Renal cortical epithelial cell (primary cell): Measurements from ENCODE around the gene RIOK1. TPM values are rescaled to one million over a fixed set of nuclear protein-coding genes. Genes with fewer than 3 reads are reported as not detected.

Experiments
- DNase-seq: peaks from one replicate; pipeline ENCODE4 v3.0.0-alpha.2; 2011; ENCODE audit warnings: low read depth
- total RNA-seq: library from RNA; depleted of rRNA; stranded (reverse); fragments of >200 nt; gene quantifications from 2 replicates; pipeline ENCODE4 v1.2.3, GENCODE V29; 2014

The RIOK1 gene
- total RNA-seq, 1 donor from 2014 or later: 16.9 TPM

DNA sequence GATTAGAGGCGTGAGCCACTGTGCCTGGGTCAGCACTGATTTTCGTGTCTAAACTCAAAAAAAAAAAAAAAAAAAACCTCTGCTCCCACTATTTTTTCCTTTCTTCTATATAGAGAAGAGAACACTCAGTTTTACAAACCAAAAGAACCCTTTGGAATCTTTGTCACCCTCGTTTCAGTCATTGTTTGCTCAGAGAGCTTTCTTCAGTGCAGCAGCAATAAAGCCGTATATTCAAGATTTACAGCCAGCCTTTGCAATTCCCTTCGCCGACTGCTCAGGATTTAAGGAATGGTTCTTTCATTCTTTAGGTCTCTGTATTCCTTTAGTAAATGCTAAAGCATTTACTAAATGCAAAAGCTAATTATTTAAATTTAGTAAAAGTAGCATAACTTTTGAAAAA lies 20.1 kb downstream of the RIOK1 start:
- DNase-seq: no peak

DNA sequence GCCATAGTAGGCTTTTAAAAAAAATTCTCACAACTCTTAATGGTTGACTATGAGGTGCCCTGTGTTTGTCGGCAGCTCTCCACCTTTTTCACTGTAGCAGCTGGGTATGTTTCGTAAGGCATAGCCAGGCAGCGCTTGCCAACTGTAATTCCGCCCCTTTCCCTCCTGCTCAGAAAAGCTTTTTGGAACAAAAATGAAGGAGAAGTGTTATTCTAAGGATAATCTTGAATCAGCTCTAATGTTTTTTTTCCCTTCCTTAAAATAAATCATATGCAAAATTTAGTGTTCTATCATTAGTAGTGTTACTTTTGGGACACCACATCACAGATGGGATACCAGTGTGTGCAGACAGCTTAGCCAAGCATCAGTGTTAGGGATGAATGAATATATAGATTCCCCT lies 21.2 kb downstream of the RIOK1 start:
- DNase-seq: no peak

DNA sequence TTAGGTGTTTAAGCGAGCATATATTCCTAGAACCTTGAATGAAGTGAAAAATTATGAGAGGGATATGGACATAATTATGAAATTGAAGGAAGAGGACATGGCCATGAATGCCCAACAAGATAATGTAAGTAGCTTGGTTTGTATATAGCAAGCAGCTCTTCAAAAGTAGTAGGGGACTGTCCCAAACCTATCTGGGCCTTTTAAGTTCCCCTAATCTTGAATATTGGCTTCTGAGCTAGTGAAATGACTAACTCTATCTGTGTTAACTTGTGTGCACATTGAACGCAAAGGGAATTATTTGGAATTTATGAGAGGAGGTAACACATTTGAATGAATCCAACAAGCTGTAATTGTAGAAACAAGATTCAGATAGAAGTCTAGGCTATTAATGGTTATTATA lies 21.7 kb downstream of the RIOK1 start:
- DNase-seq: no peak

DNA sequence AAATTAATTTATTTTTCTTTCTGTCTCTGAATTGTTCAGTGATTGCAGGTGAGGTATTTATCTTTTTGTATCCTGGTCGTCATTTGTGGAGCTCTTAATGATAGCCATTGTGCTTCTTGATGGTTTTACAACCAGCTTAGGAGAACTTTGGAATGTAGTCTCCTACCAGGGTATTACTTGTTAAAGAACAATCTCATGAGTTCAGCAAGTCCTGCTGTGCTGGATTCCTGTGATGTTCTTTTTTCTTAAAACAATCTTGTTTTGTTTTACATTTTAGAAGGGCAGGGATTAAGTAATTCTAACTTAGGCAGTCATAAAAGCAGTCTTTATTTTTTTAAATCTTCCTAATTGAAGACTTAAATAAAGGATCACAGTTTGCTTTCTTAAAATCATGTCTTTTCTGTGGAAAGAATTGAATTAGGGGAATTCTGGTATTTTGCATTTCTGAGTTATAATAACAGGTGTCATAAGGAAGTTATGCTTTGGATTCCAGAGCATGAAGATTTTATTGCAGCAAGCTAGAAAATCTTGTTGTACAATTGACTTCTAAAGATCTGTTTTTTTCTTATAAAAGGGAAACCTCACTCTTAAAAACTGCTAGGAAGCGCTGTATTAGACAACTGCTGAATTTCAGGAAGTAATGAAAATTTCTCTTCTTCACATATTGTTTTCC lies 23.7 kb downstream of the RIOK1 start:
- no peak for DNase-seq

DNA sequence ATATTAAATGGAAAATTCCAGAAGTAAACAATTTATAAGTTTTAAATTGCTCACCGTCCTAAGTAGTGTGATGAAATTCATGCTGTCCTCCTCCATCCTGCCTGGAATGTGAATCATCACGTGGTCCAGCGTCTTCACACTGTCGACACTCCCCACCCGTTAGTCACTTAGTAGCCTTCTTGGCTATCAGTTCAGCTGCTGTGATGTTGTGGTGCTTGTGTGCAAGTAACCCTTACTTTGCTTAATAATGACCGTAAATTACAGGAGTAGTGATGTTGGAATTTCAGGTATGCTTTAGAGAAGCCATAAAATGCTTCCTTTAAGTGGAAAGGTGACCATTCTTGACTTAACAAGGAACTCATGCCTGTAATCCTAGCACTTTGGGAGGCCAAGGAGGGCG lies 25.2 kb downstream of the RIOK1 start:
- peak; percentile 81 for DNase-seq

DNA sequence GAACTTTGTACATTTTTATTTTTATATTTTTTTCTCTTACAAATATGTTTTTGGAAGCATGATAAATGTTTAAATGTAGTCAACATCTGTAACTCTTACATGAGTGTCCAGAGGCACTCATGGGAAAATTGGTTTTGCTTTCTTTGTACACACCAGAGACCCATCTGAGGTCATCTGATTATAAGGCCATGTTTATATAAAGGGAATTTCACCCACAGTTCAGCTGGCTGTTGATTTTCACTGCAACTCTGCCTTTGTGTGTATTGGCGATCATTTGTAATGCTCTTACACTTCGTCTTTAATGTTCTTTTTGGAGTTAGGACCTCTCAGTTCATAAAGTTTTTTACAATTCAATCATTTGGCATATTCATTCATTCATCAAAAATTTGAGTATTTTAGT lies 28.1 kb downstream of the RIOK1 start:
- DNase-seq: no peak

DNA sequence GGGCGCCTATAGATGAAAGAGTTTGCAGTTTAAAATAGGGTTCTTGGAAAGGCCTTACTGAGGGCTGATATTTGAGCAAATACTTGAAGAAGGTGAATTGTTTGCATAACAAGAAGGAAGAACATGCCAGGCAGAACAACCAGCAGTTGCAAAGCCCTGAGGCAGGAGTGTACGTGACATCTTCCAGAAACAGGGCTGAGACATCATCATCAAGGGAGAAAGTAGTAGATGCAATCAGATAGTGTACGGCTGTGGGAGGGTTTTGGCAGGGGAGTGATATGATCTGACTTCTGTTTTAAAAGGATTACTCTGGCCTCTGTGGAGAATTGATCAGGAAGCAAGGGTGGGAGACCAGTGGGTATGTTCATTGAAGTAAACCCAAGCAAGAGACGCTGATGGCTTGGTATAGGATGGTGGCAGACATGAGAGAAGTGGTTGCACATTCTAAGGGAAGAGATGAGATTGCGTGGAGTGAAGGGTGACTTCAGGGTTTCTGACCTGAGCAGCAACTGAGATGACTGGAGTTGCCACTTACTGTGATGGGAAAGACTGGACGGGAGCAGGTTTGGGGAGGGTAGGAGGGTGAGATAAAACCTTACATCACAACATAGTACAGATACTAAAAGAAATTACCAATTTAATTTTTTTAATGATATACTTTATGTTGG lies 28.8 kb downstream of the RIOK1 start:
- DNase-seq: peak; percentile 5

DNA sequence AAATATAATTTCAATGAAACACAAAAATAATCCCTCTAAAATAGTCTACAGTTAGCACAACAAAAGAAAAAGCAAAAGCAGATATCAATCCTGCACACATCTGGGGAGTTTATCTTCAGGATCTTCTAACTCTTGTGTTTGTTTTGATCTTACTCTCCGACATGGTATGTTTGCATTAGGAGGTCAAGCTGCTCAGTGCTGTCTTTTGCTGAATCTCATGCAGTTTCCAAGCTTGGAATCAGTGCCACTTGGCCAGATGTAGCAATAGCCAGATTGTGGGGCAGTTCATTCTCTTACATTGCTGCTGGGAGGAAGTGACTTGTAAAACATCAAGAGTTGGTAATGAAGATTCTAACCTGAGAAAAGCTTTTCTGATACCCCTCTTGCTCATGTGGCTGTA lies 29.5 kb downstream of the RIOK1 start:
- no peak for DNase-seq

DNA sequence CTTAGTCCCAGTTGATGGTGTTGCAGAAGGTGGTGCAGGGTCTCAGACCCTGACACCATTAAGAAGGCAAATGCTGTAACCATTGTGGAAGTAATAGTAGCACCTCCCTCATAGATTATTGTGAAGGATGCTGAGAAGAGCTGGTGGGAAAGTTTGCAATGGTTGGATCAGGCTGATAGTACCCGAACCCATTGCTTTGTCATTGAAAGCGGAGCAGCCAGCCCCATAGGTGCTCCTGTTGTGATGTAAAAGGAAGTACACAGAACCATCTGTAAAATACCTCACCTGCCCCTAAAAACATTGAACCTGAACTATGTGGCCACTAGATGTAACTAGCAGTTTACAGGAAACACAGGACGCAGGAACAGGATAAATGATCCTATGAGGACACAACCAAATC lies 31.5 kb downstream of the RIOK1 start:
- DNase-seq: no peak

DNA sequence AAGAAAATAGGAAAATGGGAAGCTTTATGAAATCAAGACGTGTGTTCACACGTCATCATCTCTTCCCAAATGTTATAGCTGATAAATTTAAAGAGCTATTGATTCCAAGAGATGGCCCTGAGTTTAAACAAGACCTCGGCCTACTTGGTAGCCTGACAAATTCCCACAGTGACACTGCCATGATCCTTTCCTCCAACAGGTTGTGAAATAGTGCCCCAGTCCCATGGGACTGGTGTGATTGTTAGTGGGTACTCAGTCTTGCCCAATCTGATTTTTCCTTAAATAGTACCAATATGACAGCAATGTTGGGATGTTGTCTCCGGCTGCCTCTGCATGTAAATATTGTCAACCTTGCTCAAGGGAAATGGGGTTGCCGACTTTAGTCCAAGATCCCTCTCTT lies 34.5 kb downstream of the RIOK1 start:
- no peak for DNase-seq

DNA sequence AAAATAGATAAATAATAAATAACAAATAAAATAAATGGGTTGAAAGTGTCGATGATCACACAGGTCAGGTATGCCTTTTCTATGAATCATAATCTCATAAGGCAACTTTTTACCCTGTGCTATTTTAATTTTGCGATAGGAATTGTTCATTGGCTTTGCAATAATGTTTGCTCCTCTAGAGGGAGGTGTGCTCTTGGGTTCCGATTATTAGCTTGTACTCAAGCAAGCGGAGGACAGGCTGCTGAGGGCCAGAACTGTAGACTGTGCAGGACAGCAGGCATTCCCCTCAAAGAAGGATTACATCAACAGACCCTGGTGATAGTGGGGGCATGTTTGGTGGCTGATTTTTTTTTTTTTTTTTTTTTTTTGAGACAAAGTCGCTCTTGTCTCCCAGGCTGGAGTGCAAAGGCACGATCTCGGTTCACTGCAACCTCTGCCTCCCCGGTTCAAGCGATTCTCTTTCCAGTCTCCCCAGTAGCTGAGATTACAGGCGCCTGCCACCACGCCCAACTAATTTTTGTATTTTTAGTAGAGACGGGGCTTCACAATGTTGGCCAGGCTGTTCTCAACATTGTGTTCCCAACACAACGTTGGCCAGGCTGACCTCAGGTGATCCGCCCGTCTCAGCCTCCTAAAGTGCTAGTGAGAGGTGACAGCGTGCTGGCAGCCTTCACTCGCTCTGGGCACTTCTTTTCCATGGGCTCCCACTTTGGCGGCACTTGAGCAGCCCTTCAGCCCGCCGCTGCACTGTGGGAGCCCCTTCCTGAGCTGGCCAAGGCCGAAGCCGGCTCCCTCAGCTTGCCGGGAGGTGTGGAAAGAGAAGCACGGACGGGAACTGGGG lies 35.6 kb downstream of the RIOK1 start:
- DNase-seq: peak; percentile 56

DNA sequence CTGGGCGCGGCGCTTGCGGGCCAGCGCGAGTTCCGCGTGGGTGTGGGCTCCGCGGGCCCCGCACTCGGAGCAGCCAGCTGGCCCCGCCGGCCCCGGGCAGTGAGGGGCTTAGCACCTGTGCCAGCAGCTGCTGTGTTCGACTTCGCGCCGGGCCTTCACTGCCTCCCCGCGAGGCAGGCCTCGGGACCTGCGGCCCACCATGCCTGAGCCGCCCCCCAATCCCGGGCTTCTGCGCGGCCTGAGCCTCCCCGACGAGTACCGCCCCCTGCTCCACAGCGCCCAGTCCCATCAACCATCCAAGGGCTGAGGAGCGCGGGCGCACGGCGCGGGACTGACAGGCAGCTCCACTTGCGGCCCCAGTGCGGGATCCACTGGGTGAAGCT lies 36.2 kb downstream of the RIOK1 start:
- DNase-seq: no peak

DNA sequence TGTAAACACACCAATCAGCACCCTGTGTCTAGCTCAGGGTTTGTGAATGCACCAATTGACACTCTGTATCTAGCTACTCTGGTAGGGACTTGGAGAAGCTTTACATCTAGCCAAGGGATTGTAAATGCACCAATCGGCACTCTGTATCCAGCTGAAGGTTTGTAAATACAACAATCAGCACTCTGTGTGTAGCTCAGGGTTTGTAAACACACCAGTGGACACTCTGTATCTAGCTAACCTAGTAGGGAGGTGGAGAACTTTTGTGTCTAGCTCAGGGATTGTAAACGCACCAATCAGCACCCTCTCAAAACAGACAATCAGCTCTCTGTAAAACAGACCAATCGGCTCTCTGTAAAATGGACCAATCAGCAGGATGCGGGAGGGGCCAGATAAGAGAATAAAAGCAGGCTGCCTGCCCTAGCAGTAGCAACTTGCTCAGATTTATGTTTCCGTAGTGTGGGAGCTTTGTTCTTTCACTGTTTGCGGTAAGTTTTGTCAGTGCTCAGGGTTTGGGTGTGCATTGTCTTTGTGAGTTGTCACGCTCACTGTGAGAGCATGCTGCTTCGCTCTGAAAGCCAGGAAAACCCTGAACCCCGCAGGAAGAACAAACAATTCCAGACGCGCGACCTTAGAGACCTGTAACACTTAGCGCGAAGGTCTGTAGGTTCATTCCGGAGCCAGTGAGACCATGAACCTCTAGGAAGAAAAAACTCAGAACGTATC lies 37.0 kb downstream of the RIOK1 start:
- no peak for DNase-seq

DNA sequence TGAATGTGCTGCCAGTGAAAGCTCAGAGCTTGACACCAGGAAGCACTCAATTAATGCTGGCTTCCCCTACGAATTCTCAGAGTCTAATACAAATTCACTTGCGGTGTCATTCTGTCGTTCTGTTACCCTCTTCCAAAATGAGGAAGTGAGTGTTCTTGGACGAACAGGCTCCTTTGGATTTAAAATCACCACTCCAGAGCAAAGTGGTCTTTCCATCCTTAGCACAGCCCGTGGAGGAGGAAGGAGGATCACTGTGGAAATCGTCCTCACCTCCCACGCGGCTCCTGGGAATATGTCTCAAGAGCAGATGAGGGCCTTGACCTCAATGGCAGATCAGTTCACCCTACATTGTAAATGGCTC lies 41.7 kb downstream of the RIOK1 start:
- DNase-seq: no peak

DNA sequence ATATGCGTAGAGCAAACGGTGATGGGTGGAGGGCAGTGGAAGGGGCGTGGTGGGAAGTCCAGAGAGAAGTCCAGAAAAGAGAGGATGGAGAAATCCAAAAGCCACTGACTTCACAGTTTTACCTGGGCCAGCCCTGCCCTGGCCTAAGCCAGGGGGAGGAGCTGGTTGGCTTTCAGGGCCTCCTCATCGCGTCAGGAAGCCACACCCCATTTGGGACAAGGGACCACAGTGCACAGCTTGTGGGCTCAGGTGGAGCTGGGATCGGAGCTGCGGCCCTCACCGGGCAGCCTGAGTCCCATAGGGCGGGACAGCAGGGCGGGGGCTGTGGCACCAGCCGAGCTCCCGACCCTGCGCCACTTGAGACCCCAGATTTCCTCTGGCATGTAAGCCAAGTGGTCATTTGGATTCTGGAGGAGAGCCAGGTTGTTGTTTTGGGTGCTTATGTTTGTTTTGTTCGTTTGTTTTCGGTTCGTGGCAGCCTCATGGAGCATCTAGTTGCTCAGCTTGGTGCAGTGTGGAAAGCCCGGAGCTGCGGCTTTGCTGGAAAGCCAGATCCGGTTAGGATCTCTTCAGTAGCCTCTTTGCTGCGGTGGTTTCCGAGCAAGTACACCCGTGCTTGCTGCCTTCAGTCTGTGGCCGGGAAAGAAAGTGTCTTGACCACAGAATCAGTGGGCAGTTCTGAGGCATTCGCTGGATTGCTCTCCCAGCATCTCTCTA lies 42.2 kb downstream of the RIOK1 start:
- peak; percentile 9 for DNase-seq

DNA sequence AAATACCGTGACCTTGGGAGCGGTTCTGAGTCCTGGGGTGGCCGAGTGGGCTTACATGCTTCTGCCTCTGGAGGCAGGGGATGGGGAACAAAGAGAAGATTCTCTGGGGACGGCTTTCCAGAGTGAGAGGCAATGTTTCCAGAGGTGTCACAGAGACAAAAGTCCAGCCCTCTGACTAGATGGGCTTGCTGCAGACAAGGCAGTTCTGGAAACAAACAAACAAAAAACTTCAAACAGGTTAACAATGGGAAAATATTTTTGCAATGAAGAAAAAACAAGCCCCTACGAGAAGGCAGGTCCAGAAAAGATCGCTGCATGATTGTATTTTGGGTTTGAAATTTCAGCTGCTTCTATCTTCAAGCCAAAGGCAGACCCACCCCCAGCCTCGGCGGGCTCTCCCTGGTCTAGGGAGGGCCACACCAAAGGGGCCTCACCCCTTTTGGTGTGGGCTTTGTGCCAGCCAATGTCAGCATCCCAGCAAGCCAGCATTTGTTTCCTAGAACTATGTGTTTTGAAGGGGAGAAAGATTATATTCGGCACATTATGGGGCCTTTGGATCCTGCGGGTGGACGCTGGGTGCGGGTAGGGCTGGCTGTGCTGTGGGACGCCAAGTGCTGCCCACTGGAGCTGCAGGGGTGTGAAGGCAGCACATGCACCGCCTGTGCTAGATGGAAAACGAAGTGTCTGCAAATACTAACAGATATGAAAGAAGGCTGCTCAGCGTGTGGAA lies 42.9 kb downstream of the RIOK1 start:
- DNase-seq: no peak

DNA sequence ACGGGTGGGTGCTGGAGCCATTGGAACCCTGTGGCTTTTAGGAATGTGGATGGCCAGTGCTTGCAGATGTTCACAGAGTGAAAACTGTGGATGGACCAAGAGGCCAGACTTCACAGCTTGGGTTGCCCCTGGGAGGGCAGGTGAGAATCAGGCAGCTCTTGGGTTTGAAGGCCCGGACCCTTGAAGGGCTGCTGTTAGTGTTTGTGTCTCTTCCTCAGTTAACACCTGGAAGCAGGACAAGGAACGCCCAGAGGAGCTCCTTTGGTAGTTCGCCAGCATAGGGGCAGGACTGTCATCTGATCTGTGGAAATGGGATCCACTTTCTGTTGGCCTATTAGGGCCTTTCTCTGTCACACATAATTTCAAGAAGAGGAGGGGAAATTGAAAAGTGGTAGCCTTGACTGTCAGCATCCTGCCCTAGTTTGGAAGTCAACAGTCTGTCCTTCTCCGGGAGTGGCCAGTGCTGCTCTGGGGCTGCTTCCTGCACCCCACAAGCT lies 43.6 kb downstream of the RIOK1 start:
- no peak for DNase-seq

DNA sequence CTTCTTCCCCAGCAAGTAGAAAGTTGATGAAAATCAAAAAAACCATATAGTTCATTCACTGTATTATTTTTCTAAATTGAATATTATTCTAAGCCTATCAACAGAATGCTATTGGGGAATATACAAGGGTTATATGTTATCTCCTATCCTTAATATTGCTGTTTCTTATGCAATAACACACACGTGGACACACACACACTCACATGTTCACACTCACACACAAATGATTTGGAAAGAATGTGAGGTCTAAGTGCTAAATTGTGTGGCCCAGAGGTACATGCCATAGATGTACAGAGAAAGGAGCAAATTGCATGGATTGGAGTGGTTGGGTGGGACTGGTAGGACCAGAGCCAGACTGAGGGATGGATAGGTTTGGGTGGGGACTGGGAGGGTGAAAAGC lies 45.1 kb downstream of the RIOK1 start:
- DNase-seq: no peak

DNA sequence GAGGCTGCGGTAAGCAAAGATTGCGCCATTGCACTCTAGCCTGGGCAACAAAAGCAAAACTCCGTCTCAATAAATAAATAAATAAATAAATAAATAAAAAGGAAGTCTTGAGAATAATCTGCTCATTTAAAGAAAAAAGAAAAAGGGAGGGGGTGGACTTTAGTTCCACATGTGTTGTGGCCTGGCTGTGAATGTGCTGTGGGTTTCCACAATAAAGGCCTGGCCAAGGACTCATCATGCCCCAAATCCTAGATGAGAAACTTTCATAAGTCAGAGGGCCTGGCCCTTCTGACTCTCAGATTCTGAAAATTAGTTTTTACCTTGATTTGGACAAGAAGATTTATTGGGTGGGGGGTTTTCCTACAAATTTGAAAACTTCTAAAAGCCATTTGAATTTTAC lies 48.4 kb downstream of the RIOK1 start:
- DNase-seq: no peak

DNA sequence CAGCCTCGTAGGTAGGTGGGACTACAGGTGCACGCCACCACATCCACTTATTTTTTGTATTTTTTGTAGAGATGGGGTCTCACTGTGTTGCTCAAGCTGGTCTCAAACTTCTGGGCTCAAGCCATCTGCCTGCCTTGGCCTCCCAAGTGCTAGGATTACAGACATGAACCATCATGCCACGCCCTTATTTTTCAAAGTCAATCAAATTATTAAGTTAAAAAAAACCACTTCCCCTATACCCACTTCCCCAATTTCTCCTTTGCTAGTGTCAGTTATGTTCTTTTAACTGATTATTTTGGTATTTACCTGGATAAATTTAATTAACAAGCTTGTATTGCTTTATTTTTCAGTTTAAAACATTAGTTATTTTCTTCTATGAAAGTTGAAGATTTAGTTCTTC lies 49.6 kb downstream of the RIOK1 start:
- DNase-seq: no peak

DNA sequence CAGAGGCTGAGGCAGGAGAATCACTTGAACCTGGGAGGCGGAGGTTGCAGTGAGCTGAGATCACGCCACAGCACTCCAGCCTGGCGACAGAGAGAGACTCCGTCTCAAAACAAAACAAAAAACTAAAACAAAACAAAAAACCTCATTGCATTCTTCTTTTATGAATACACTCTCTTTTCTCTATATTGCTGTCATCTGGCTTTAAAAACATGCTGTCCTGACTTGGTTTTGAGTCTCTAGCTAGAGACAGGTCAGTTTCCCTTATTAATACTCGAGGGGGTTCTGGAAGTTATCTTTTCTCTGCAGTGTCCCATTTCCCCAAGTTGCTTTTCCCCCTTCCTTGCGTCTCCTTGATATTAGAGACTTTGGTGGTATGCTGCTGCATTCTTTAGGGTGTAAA lies 50.9 kb downstream of the RIOK1 start:
- no peak for DNase-seq
